Activated CD4-positive, alpha-beta memory T cell treated with anti-CD3 and anti-CD28 coated beads, Interleukin-2, amount 10 ng/mL, durations not matched to agents 7 days and 5 days (primary cell): Measurements from ENCODE around the gene REEP2. TPM values are rescaled to one million over a fixed set of nuclear protein-coding genes. Genes with fewer than 3 reads are reported as not detected.

Experiments used
- CTCF ChIA-PET: fragments of 350-600 bp; sonication (Branson Sonifier 250); formaldehyde crosslinking; loops from one replicate; lab custom pipeline; 2021; ENCODE audit warnings: antibody characterized with exemption, inconsistent platforms; lab: Charles Lee
- POLR2A ChIA-PET: fragments of 350-600 bp; sonication (Branson Sonifier 250); formaldehyde crosslinking; loops from one replicate; lab custom pipeline; 2021; ENCODE audit warnings: antibody characterized with exemption; lab: Charles Lee
- DNase-seq: peaks from one replicate; pipeline ENCODE4 v3.0.0-alpha.2; 2020
- H3K27ac Mint-ChIP-seq: one replicate; pipeline ENCODE4 v1.8.0; 2021; ENCODE audit warnings: mild to moderate bottlenecking, mixed read lengths
- H3K27me3 Mint-ChIP-seq: one replicate; pipeline ENCODE4 v1.8.0; 2021; ENCODE audit warnings: mixed read lengths
- H3K36me3 Mint-ChIP-seq: one replicate; pipeline ENCODE4 v1.8.0; 2021; ENCODE audit warnings: low read depth, mixed read lengths
- H3K4me1 Mint-ChIP-seq: one replicate; pipeline ENCODE4 v1.8.0; 2021; ENCODE audit warnings: mixed read lengths
- H3K4me3 Mint-ChIP-seq: one replicate; pipeline ENCODE4 v1.8.0; 2021; ENCODE audit warnings: mild to moderate bottlenecking, mixed read lengths
- H3K9me3 Mint-ChIP-seq: one replicate; pipeline ENCODE4 v1.8.0; 2021; ENCODE audit warnings: mixed read lengths
- total RNA-seq, 2 experiments: library from RNA; stranded (reverse); gene quantifications; one replicate each; pipeline ENCODE4 v1.2.3, GENCODE V29; 2021

The REEP2 gene
- total RNA-seq, 2 experiments from 2014 or later = 0.76 to 1.1 TPM

GRCh38 chr5:138453590-138453989, 14.7 kb downstream of the REEP2 start:
- H3K4me1 Mint-ChIP-seq = peaks cover 11% of the 10 kb centered on the region
- no peaks in the 10 kb centered on the region for H3K36me3 Mint-ChIP-seq
- H3K27me3 Mint-ChIP-seq = peaks cover 6% of the 10 kb centered on the region
- no peak overlapping the region for H3K27ac Mint-ChIP-seq
- ChIA-PET POLR2A (interaction anchor here (0.9 kb wide), 1 partner anchor 12 kb away, joined by 4 read pairs; the partner anchor contains the start of gene EGR1), CTCF (interaction anchor here (0.6 kb wide), 1 partner anchor 1246 kb away, joined by 4 read pairs; no protein-coding TSS in a partner anchor)
- H3K9me3 Mint-ChIP-seq = no peaks in the 10 kb centered on the region
- H3K4me3 Mint-ChIP-seq = no peak overlapping the region
- no peak for DNase-seq

- H3K27me3 Mint-ChIP-seq = peaks cover 4% of the 10 kb centered on the region
- H3K4me3 Mint-ChIP-seq = no peak overlapping the region
- no peaks in the 10 kb centered on the region for H3K9me3 Mint-ChIP-seq
- peaks cover 17% of the 10 kb centered on the region for H3K4me1 Mint-ChIP-seq
- no peak for DNase-seq
- ChIA-PET POLR2A (no interaction called here), CTCF (interaction anchor here (1.8 to 1.9 kb wide), 2 partner anchors 10 to 49 kb away, joined by 9 to 10 read pairs; partner anchors contain the start of gene EGR1)
- no peak overlapping the region for H3K27ac Mint-ChIP-seq
- peaks cover under 1% of the 10 kb centered on the region for H3K36me3 Mint-ChIP-seq
These were observed 15.3 kb downstream of the REEP2 start for GRCh38 chr5:138454121-138454520.

GRCh38 chr5:138455232-138455930, 16.5 kb downstream of the REEP2 start:
- no peak overlapping the region for H3K4me3 Mint-ChIP-seq
- ChIA-PET CTCF (interaction anchor here (0.7 to 1.9 kb wide), 4 partner anchors 9 to 48 kb away, joined by 3 to 10 read pairs (median 6); partner anchors contain the start of gene EGR1), POLR2A (no interaction called here)
- DNase-seq = no peak
- H3K9me3 Mint-ChIP-seq = no peaks in the 10 kb centered on the region
- H3K36me3 Mint-ChIP-seq = peaks cover 2% of the 10 kb centered on the region
- H3K27me3 Mint-ChIP-seq = peaks cover 4% of the 10 kb centered on the region
- H3K4me1 Mint-ChIP-seq = peaks cover 21% of the 10 kb centered on the region
- H3K27ac Mint-ChIP-seq = no peak overlapping the region

- Mint-ChIP-seq H3K27ac (no peak overlapping the region), H3K36me3 (peaks cover 2% of the 10 kb centered on the region), H3K27me3 (peaks cover 4% of the 10 kb centered on the region), H3K4me3 (no peak overlapping the region), H3K4me1 (peaks cover 29% of the 10 kb centered on the region), H3K9me3 (no peaks in the 10 kb centered on the region)
- ChIA-PET POLR2A (interaction anchor here (1.1 kb wide), 1 partner anchor 8 kb away, joined by 3 read pairs; the partner anchor contains the start of gene EGR1), CTCF (interaction anchor here (1.4 to 3.7 kb wide), 3 partner anchors 8 to 86 kb away, joined by 3 to 22 read pairs (median 3); partner anchors contain the start of gene ETF1)
- no peak for DNase-seq
These were observed 18.8 kb downstream of the REEP2 start for GRCh38 chr5:138457531-138458275.

- CTCF ChIA-PET = interaction anchor here (1.4 to 3.7 kb wide), 2 partner anchors 9 to 85 kb away, joined by 3 to 22 read pairs; partner anchors contain the start of gene ETF1
- Mint-ChIP-seq H3K27ac (peak overlapping the region; percentile 93), H3K9me3 (no peaks in the 10 kb centered on the region), H3K4me3 (no peak overlapping the region), H3K4me1 (peaks cover 30% of the 10 kb centered on the region), H3K36me3 (peaks cover 2% of the 10 kb centered on the region), H3K27me3 (peaks cover 4% of the 10 kb centered on the region)
- POLR2A ChIA-PET = interaction anchor here (0.8 to 2.5 kb wide), 2 partner anchors 34 to 85 kb away, joined by 3 to 9 read pairs; partner anchors contain the start of gene ETF1
- no peak for DNase-seq
These were observed 19.5 kb downstream of the REEP2 start for GRCh38 chr5:138458384-138458783.

- H3K4me3 Mint-ChIP-seq = no peak overlapping the region
- CTCF ChIA-PET = interaction anchor here (1.0 to 3.7 kb wide), 3 partner anchors 9 to 89 kb away, joined by 3 to 22 read pairs (median 3); no protein-coding TSS in a partner anchor
- H3K27me3 Mint-ChIP-seq = peaks cover 4% of the 10 kb centered on the region
- H3K4me1 Mint-ChIP-seq = peaks cover 31% of the 10 kb centered on the region
- H3K9me3 Mint-ChIP-seq = no peaks in the 10 kb centered on the region
- peak overlapping the region; percentile 93 for H3K27ac Mint-ChIP-seq
- peaks cover 2% of the 10 kb centered on the region for H3K36me3 Mint-ChIP-seq
- POLR2A ChIA-PET = interaction anchor here (0.6 to 2.5 kb wide), 4 partner anchors 34 to 121 kb away, joined by 3 to 9 read pairs (median 3); partner anchors contain the start of genes ETF1 and FAM53C
- DNase-seq = no peak
These were observed 20.0 kb downstream of the REEP2 start for GRCh38 chr5:138458856-138459255.

- H3K27me3 Mint-ChIP-seq = peaks cover 4% of the 10 kb centered on the region
- CTCF ChIA-PET = interaction anchor here (1.0 to 3.7 kb wide), 3 partner anchors 10 to 89 kb away, joined by 3 to 22 read pairs (median 3); no protein-coding TSS in a partner anchor
- H3K4me3 Mint-ChIP-seq = no peak overlapping the region
- peaks cover 31% of the 10 kb centered on the region for H3K4me1 Mint-ChIP-seq
- peaks cover 2% of the 10 kb centered on the region for H3K36me3 Mint-ChIP-seq
- H3K27ac Mint-ChIP-seq = peak overlapping the region; percentile 93
- peak; percentile 90 for DNase-seq
- no peaks in the 10 kb centered on the region for H3K9me3 Mint-ChIP-seq
- POLR2A ChIA-PET = interaction anchor here (0.6 to 2.5 kb wide), 3 partner anchors 84 to 121 kb away, joined by 3 to 9 read pairs (median 3); partner anchors contain the start of genes ETF1 and FAM53C
These were observed 20.6 kb downstream of the REEP2 start for GRCh38 chr5:138459311-138459933.

GRCh38 chr5:138460032-138460693, 21.3 kb downstream of the REEP2 start:
- Mint-ChIP-seq H3K27ac (peak overlapping the region; percentile 93), H3K9me3 (no peaks in the 10 kb centered on the region), H3K4me1 (peaks cover 31% of the 10 kb centered on the region), H3K36me3 (peaks cover 2% of the 10 kb centered on the region), H3K27me3 (peaks cover 4% of the 10 kb centered on the region), H3K4me3 (no peak overlapping the region)
- no peak for DNase-seq
- POLR2A ChIA-PET = interaction anchor here (1.0 to 2.5 kb wide), 2 partner anchors 83 to 116 kb away, joined by 3 to 9 read pairs; partner anchors contain the start of gene ETF1
- CTCF ChIA-PET = interaction anchor here (1.0 to 3.7 kb wide), 3 partner anchors 11 to 88 kb away, joined by 3 to 22 read pairs (median 3); no protein-coding TSS in a partner anchor

GRCh38 chr5:138461343-138462125, 22.7 kb downstream of the REEP2 start:
- Mint-ChIP-seq H3K4me3 (no peak overlapping the region), H3K9me3 (no peaks in the 10 kb centered on the region), H3K4me1 (peaks cover 34% of the 10 kb centered on the region), H3K27ac (peak overlapping the region; percentile 48), H3K36me3 (peaks cover 2% of the 10 kb centered on the region), H3K27me3 (peaks cover 6% of the 10 kb centered on the region)
- CTCF ChIA-PET = interaction anchor here (6.2 kb wide), 1 partner anchor 12 kb away, joined by 46 read pairs; no protein-coding TSS in a partner anchor
- POLR2A ChIA-PET = interaction anchor here (1.1 to 1.2 kb wide), 2 partner anchors 114 to 124 kb away, joined by 3 read pairs; partner anchors contain the start of genes FAM53C and HSPA9
- no peak for DNase-seq

GRCh38 chr5:138463419-138464007, 24.7 kb downstream of the REEP2 start:
- H3K27ac Mint-ChIP-seq = peak overlapping the region; percentile 91
- peaks cover 15% of the 10 kb centered on the region for H3K36me3 Mint-ChIP-seq
- POLR2A ChIA-PET = interaction anchor here (0.8 to 3.9 kb wide), 12 partner anchors 10 to 830 kb away, joined by 3 to 57 read pairs (median 12); partner anchors contain the start of genes BRD8, CDC23, ETF1 and FAM53C
- DNase-seq = no peak
- CTCF ChIA-PET = interaction anchor here (0.6 to 6.2 kb wide), 11 partner anchors 8 to 424 kb away, joined by 3 to 46 read pairs (median 8); partner anchors contain the start of gene ETF1
- H3K9me3 Mint-ChIP-seq = no peaks in the 10 kb centered on the region
- H3K4me3 Mint-ChIP-seq = peak overlapping the region; percentile 83
- peaks cover 21% of the 10 kb centered on the region for H3K27me3 Mint-ChIP-seq
- H3K4me1 Mint-ChIP-seq = peaks cover 44% of the 10 kb centered on the region
